GM12878 (cell line): ENCODE data around the gene TRPC6. TPM values are rescaled to one million over a fixed set of nuclear protein-coding genes. Genes with fewer than 3 reads are reported as not detected.

Experiments used
- ATAC-seq: fragments of 200-7000 bp; cut with Tn5 transposase; 3 replicates; pipeline ENCODE4 v1.9.1; 2020; ENCODE audit warnings: mild to moderate bottlenecking, moderate library complexity
- BruUV-seq: library from RNA; stranded (reverse); fragments of 400-500 nt; replicated peaks from 2 replicates; lab custom pipeline; 2021; lab: Mats Ljungman, UMichigan
- CTCF ChIA-PET: fragments of 300-600 bp; sonication (Branson Sonifier 250); formaldehyde crosslinking; extraction: SDS; loops from one replicate; lab custom pipeline; 2021; ENCODE audit warnings: inconsistent platforms; lab: Yijun Ruan, JAX
- POLR2A ChIA-PET: fragments of 350-600 bp; formaldehyde crosslinking; extraction: SDS; loops from one replicate; lab custom pipeline; 2021; ENCODE audit warnings: inconsistent platforms; lab: Charles Lee
- RAD21 ChIA-PET: fragments of 300-600 bp; sonication (Branson Sonifier 250); formaldehyde crosslinking; loops from one replicate; lab custom pipeline; 2023; ENCODE audit warnings: antibody characterized with exemption; ENCODE audit not compliant: unreplicated experiment; lab: Charles Lee
- SMC1A ChIA-PET: fragments of 300-600 bp; sonication (Branson Sonifier 250); formaldehyde crosslinking; loops from one replicate; lab custom pipeline; 2023; ENCODE audit not compliant: unreplicated experiment, uncharacterized antibody; lab: Charles Lee
- DNase-seq: peaks from one replicate; pipeline ENCODE4 v3.0.0-alpha.2; 2011; ENCODE audit warnings: low read depth, low spot score
- FAIRE-seq: peaks from 3 replicates; lab custom pipeline; 2011; peaks lifted over from hg19 to GRCh38; lab: Jason Lieb, UNC
- H2AFZ ChIP-seq: 2 replicates; pipeline ENCODE4 v1.6.0; 2011; ENCODE audit warnings: low read depth, low read length, control low read depth; ENCODE audit not compliant: control insufficient read depth
- H3K27ac ChIP-seq: 2 replicates; pipeline ENCODE4 v1.5.1; 2011; ENCODE audit warnings: control low read depth; ENCODE audit not compliant: control insufficient read depth, insufficient read depth
- H3K27me3 ChIP-seq, 2 experiments: replicated peaks in 1 of 2; 2 replicates each; pipeline versions ENCODE4 v1.6.0 to v1.6.1; 2011; ENCODE audit warnings: low read length in 1 of 2; ENCODE audit not compliant: control insufficient read depth in 2 of 2, insufficient read depth in 2 of 2
- H3K36me3 ChIP-seq, 2 experiments: 2 replicates each; pipeline ENCODE4 v1.5.1; 2011; ENCODE audit warnings: low read length in 1 of 2; ENCODE audit not compliant: control insufficient read depth in 2 of 2, insufficient read depth in 2 of 2
- H3K4me1 ChIP-seq: 2 replicates; pipeline ENCODE4 v1.6.1; 2011; ENCODE audit warnings: mild to moderate bottlenecking, low read length, moderate library complexity, mixed read lengths; ENCODE audit not compliant: control insufficient read depth, insufficient read depth
- H3K4me2 ChIP-seq: 2 replicates; pipeline ENCODE4 v1.6.0; 2011; ENCODE audit warnings: control low read depth; ENCODE audit not compliant: control insufficient read depth, insufficient read depth
- H3K4me3 ChIP-seq: fragments of 200-600 bp; sonication (generic); 2 replicates; pipeline ENCODE4 v1.5.1; 2016
- H3K79me2 ChIP-seq: 2 replicates; pipeline ENCODE4 v1.6.0; 2011; ENCODE audit warnings: low read length; ENCODE audit not compliant: control insufficient read depth, insufficient read depth
- H3K9ac ChIP-seq: 2 replicates; pipeline ENCODE4 v1.8.0; 2011; ENCODE audit warnings: low read length, control low read depth, mixed read lengths; ENCODE audit not compliant: control insufficient read depth, insufficient read depth
- H3K9me3 ChIP-seq: replicated peaks from 3 replicates; pipeline ENCODE4 v1.5.1; 2011; ENCODE audit warnings: mild to moderate bottlenecking, low read length; ENCODE audit not compliant: control insufficient read depth, insufficient read depth
- H4K20me1 ChIP-seq: 2 replicates; pipeline ENCODE4 v1.6.0; 2011; ENCODE audit not compliant: control insufficient read depth, insufficient read depth
- ASH2L ChIP-seq: fragments of 300-600, 200-600 bp; sonication (generic); IDR thresholded peaks from 2 replicates; pipeline ENCODE4 v1.6.1; 2017; ENCODE audit warnings: low read depth, mild to moderate bottlenecking, borderline replicate concordance
- BCL11A ChIP-seq: IDR thresholded peaks from 2 replicates; pipeline ENCODE4 v1.6.1; 2011; ENCODE audit warnings: low read depth, low read length
- CREB1 ChIP-seq: IDR thresholded peaks from 2 replicates; pipeline ENCODE4 v1.6.1; 2012; ENCODE audit warnings: low read depth, mild to moderate bottlenecking, inconsistent platforms
- ETV6 ChIP-seq, 2 experiments: fragments of 450-650 bp in 1 of 2; IDR thresholded peaks in 1 of 2; conservative IDR thresholded peaks in 1 of 2; 2 replicates each; pipeline ENCODE4 v1.6.1; 2014; ENCODE audit warnings: antibody characterized with exemption in 1 of 2, borderline replicate concordance in 1 of 2, low read depth in 1 of 2, mild to moderate bottlenecking in 1 of 2, moderate library complexity in 1 of 2
- KLF5 ChIP-seq: fragments of 450-650 bp; IDR thresholded peaks from 2 replicates; pipeline ENCODE4 v1.6.1; 2014; ENCODE audit warnings: mild to moderate bottlenecking; ENCODE audit not compliant: partially characterized antibody
- MAX ChIP-seq: IDR thresholded peaks from 2 replicates; pipeline ENCODE4 v1.6.1; 2012; ENCODE audit warnings: low read depth, low read length, improper control_type of control experiment
- MEF2B ChIP-seq: fragments of 450-650 bp; IDR thresholded peaks from 2 replicates; pipeline ENCODE4 v1.6.1; 2018; ENCODE audit warnings: mild to moderate bottlenecking, moderate library complexity; ENCODE audit not compliant: partially characterized antibody, poor library complexity, severe bottlenecking
- MTA3 ChIP-seq: IDR thresholded peaks from 2 replicates; pipeline ENCODE4 v1.6.1; 2012; ENCODE audit warnings: low read length, inconsistent platforms, borderline replicate concordance
- MXI1 ChIP-seq: fragments of 150-350 bp; IDR thresholded peaks from 2 replicates; pipeline ENCODE4 v1.6.1; 2011; ENCODE audit warnings: low read depth, mild to moderate bottlenecking, inconsistent platforms, low read length, improper control_type of control experiment
- MYC ChIP-seq: IDR thresholded peaks from 2 replicates; pipeline ENCODE4 v1.6.1; 2011; ENCODE audit warnings: mild to moderate bottlenecking, low read length, moderate library complexity, inconsistent platforms; ENCODE audit not compliant: insufficient read depth, insufficient replicate concordance, insufficient read length, severe bottlenecking
- NFXL1 ChIP-seq: fragments of 450-650 bp; IDR thresholded peaks from 2 replicates; pipeline ENCODE4 v1.6.1; 2017; ENCODE audit warnings: antibody characterized with exemption, mild to moderate bottlenecking, borderline replicate concordance
- NR2C1 ChIP-seq: fragments of 450-650 bp; IDR thresholded peaks from 2 replicates; pipeline ENCODE4 v1.6.1; 2017; ENCODE audit warnings: antibody characterized with exemption, mild to moderate bottlenecking, moderate library complexity
- PAX8 ChIP-seq: fragments of 450-650 bp; IDR thresholded peaks from 2 replicates; pipeline ENCODE4 v1.6.1; 2017; ENCODE audit warnings: mild to moderate bottlenecking, moderate library complexity
- SMAD5 ChIP-seq: IDR thresholded peaks from 2 replicates; pipeline ENCODE4 v1.6.1; 2016; ENCODE audit warnings: antibody characterized with exemption, low read depth
- STAT3 ChIP-seq: IDR thresholded peaks from 2 replicates; pipeline ENCODE4 v1.6.1; 2011; ENCODE audit warnings: low read depth, low read length, improper control_type of control experiment
- USF1 ChIP-seq: IDR thresholded peaks from 2 replicates; pipeline ENCODE4 v1.6.1; 2011; ENCODE audit warnings: borderline replicate concordance, low read depth, mild to moderate bottlenecking, moderate library complexity, mixed read lengths, low read length; ENCODE audit not compliant: insufficient read depth; ENCODE audit errors: extremely low read length
- ZZZ3 ChIP-seq: IDR thresholded peaks from 2 replicates; pipeline ENCODE4 v1.6.1; 2011; ENCODE audit warnings: low read depth; ENCODE audit not compliant: control insufficient read depth, insufficient read length
- WGBS: methylation state at CpG from one replicate; pipeline ENCODE4 v1.1.6; 2016; ENCODE audit warnings: low lambda C conversion rate; ENCODE audit not compliant: insufficient replicate concordance, insufficient coverage; ENCODE audit errors: missing lambda C conversion rate; 5-methylcytosine and 5-hydroxymethylcytosine counted together
- in situ Hi-C: fragments of 300-500 bp; cut with MboI; formaldehyde crosslinking; loops from 9 replicates; pipeline ENCODE4 v1.14.3; 2018; ENCODE audit warnings: mixed read lengths
- intact Hi-C: fragments of 100-400 bp; cut with micrococcal nuclease; formaldehyde crosslinking; loops from one replicate; pipeline ENCODE4 v1.14.2; 2022; ENCODE audit not compliant: unreplicated experiment
- polyA plus RNA-seq, 11 experiments: library from polyadenylated mRNA; depleted of rRNA in 4 of 11; unstranded in 6 of 11; stranded (reverse) in 5 of 11; fragments of >200 nt; fragmentation: Nextera tagmentation in 4 of 11; fragmentation: Illumina TruSeq in 1 of 11; extraction: Ambion mirVana in 4 of 11; extraction: Trizol in 1 of 11; gene quantifications; 1 replicate in 1 of 11; 2 replicates in 10 of 11; pipeline versions ENCODE4 v1.2.1 to v1.2.3, GENCODE V29; 2011 to 2016; ENCODE audit warnings: inconsistent platforms in 2 of 11, missing spikeins in 2 of 11, low read depth in 1 of 11
- total RNA-seq, 4 experiments: library from RNA; depleted of rRNA in 3 of 4; stranded (reverse); fragments of >200 nt in 3 of 4; fragmentation: Illumina TruSeq in 1 of 4; extraction: Trizol in 1 of 4; gene quantifications; 2 replicates each; pipeline versions ENCODE4 v1.2.1 to v1.2.3, GENCODE V29; 2013 to 2021
- TF ChIP-seq, protein P1 (sequence below): fragments of 150-350 bp; IDR thresholded peaks from 2 replicates; pipeline ENCODE4 v1.6.1; 2016; ENCODE audit warnings: low read depth, low read length
- TF ChIP-seq, protein P2 (sequence below): IDR thresholded peaks from 2 replicates; pipeline ENCODE4 v1.6.1; 2011; ENCODE audit warnings: mild to moderate bottlenecking, low read depth, low read length, moderate library complexity; ENCODE audit not compliant: insufficient replicate concordance

Gene TRPC6
- total and polyA plus RNA-seq, 10 of the 15 experiments (the other 5 are each of a cell fraction or from before 2014, with no cell fraction given): not detected

DNA sequence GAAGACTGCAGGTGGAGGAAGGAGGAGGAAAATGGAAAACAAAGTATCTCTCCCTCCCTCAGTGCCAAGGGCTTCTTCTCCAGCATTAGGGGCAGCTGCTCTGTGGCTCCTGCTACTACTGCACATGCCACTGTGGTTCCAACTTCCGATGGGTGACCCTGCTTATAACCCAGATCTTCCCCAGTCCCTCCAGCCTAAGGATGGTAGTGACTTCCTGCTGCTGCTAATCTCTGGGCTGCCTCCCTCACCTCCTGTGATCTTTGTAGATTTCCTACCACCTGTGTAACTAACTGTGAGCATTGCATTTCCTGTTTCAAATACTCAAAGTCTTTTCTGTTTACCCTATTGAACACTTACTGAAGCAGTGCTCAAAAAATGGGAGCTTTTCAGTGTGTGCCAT lies 28.7 kb upstream of the TRPC6 start (continued):
- TF ChIP-seq NFXL1 (no peak), NR2C1 (no peak), MAX (no peak), ASH2L (no peak), KLF5 (no peak), BCL11A (no peak), MTA3 (no peak), SMAD5 (no peak), MXI1 (no peak)

- in situ Hi-C loops (no loop called here), intact Hi-C loops (no loop called here)
- H3K36me3 ChIP-seq: no peaks in the 10 kb centered on the region
- DNase-seq: no peak
- RAD21 ChIA-PET: no interaction called here
- H3K79me2 ChIP-seq: no peaks in the 10 kb centered on the region
- TF ChIP-seq CREB1 (no peak), MEF2B (no peak), MYC (no peak), USF1 (no peak), ZZZ3 (no peak), STAT3 (no peak), PAX8 (no peak), ETV6 (conservative IDR thresholded peaks at IDR 0.05 in 1 of 2, IDR thresholded peaks at IDR 0.05 in 1 of 2; ENCODE audit: borderline replicate concordance in 1 of 2, low read depth in 1 of 2) (no peak)
- TF ChIP-seq, protein P1, sequence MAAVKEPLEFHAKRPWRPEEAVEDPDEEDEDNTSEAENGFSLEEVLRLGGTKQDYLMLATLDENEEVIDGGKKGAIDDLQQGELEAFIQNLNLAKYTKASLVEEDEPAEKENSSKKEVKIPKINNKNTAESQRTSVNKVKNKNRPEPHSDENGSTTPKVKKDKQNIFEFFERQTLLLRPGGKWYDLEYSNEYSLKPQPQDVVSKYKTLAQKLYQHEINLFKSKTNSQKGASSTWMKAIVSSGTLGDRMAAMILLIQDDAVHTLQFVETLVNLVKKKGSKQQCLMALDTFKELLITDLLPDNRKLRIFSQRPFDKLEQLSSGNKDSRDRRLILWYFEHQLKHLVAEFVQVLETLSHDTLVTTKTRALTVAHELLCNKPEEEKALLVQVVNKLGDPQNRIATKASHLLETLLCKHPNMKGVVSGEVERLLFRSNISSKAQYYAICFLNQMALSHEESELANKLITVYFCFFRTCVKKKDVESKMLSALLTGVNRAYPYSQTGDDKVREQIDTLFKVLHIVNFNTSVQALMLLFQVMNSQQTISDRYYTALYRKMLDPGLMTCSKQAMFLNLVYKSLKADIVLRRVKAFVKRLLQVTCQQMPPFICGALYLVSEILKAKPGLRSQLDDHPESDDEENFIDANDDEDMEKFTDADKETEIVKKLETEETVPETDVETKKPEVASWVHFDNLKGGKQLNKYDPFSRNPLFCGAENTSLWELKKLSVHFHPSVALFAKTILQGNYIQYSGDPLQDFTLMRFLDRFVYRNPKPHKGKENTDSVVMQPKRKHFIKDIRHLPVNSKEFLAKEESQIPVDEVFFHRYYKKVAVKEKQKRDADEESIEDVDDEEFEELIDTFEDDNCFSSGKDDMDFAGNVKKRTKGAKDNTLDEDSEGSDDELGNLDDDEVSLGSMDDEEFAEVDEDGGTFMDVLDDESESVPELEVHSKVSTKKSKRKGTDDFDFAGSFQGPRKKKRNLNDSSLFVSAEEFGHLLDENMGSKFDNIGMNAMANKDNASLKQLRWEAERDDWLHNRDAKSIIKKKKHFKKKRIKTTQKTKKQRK: no peak
- TF ChIP-seq, protein P2, sequence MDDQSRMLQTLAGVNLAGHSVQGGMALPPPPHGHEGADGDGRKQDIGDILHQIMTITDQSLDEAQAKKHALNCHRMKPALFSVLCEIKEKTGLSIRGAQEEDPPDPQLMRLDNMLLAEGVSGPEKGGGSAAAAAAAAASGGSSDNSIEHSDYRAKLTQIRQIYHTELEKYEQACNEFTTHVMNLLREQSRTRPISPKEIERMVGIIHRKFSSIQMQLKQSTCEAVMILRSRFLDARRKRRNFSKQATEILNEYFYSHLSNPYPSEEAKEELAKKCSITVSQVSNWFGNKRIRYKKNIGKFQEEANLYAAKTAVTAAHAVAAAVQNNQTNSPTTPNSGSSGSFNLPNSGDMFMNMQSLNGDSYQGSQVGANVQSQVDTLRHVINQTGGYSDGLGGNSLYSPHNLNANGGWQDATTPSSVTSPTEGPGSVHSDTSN: no peak
- no peaks in the 10 kb centered on the region for H3K9me3 ChIP-seq
- CTCF ChIA-PET: no interaction called here
- no peaks in the 10 kb centered on the region for H4K20me1 ChIP-seq
- WGBS: 26% methylated on average over 3 of the region's 3 CpGs
- no peak overlapping the region for H3K4me2 ChIP-seq
- SMC1A ChIA-PET: no interaction called here
- POLR2A ChIA-PET: no interaction called here
- no peak overlapping the region for H2AFZ ChIP-seq
- no peak overlapping the region for H3K27ac ChIP-seq
- ATAC-seq: no peak
- H3K4me3 ChIP-seq: no peak overlapping the region
- no TSS peak for BruUV-seq
- no peaks in the 10 kb centered on the region for H3K27me3 ChIP-seq
- FAIRE-seq: no peak
- H3K4me1 ChIP-seq: no peaks in the 10 kb centered on the region
- H3K9ac ChIP-seq: no peak overlapping the region
These were observed 17.1 kb upstream of the TRPC6 start for GRCh38 chr11:101600924-101601323.
